Stimulated activated naive B cell treated with anti-CD40 and anti-IgM and Interleukin-4, amounts not matched to agents 10 μg/mL and 1 μg/mL and 100 μg/mL, for 72 hours (primary cell): ENCODE results near the gene FCHSD2.
"Not testable (repeated sequence)": the region's sequence is repeated elsewhere in the genome, so short reads cannot be mapped to it uniquely, and the experiment has no call there.

ENCODE experiments used
- ATAC-seq, 2 donors: fragments of 150-1000 bp; cut with Tn5 transposase; replicated peaks; 2 replicates each; pipeline ENCODE4 v1.10.0; 2021; ENCODE audit warnings: moderate library complexity in 1 of 2
- DNase-seq: peaks from one replicate; pipeline ENCODE4 v3.0.0; 2021
- H3K27ac Mint-ChIP-seq: one replicate; pipeline ENCODE4 v1.8.0; 2022; ENCODE audit warnings: mild to moderate bottlenecking, mixed read lengths
- H3K27me3 Mint-ChIP-seq, 2 donors: one replicate each; pipeline ENCODE4 v1.8.0; 2022; ENCODE audit warnings: mixed read lengths in 2 of 2
- H3K36me3 Mint-ChIP-seq, 2 donors: one replicate each; pipeline ENCODE4 v1.8.0; 2022; ENCODE audit warnings: mixed read lengths in 2 of 2, mild to moderate bottlenecking in 1 of 2
- H3K4me1 Mint-ChIP-seq, 2 donors: one replicate each; pipeline ENCODE4 v1.8.0; 2022; ENCODE audit warnings: mixed read lengths in 2 of 2, mild to moderate bottlenecking in 1 of 2
- H3K4me3 Mint-ChIP-seq, 2 donors: one replicate each; pipeline ENCODE4 v1.8.0; 2022; ENCODE audit warnings: mild to moderate bottlenecking in 2 of 2, mixed read lengths in 2 of 2, moderate library complexity in 1 of 2
- H3K9me3 Mint-ChIP-seq, 2 donors: one replicate each; pipeline ENCODE4 v1.8.0; 2022; ENCODE audit warnings: mixed read lengths in 2 of 2, mild to moderate bottlenecking in 1 of 2

FCHSD2 gene

DNA sequence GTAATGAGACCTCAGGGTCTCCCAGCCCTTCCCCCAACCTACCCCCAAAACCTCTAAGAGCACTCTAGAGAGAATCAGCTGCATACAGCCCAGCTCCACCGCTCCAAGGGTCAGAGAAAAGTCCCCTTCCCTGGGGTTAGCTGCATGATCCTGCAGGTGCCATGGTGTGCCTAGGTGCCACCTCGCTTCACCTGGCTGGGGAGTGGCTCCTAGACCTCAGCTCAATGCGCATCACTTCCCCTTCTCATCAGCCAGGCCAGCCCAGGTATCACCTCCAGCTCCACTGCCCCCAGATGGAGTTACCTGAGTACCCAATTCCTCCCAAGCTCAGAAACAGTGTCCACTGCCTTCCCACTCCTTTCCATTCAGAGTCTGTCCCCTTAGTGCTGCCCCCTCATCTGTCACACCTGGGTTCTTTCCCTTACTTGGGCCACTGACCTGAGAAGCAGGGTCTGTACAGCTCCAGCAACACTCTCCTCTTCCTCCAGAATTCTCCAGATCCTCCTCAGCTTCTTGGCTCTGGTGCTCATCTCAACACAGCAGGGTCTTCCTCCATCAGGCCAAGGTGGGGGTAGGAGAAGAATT lies 349.6 kb downstream of the FCHSD2 start:
- peaks cover 27 to 53% of the 10 kb centered on the region in 2 donors for H3K4me1 Mint-ChIP-seq
- no peaks in the 10 kb centered on the region for H3K27me3 Mint-ChIP-seq
- ATAC-seq, result no peak
- no peak for DNase-seq
- peak overlapping the region; percentile 100 for H3K27ac Mint-ChIP-seq
- H3K4me3 Mint-ChIP-seq, result no peak overlapping the region
- no peaks in the 10 kb centered on the region for H3K36me3 Mint-ChIP-seq
- no peaks in the 10 kb centered on the region for H3K9me3 Mint-ChIP-seq

DNA sequence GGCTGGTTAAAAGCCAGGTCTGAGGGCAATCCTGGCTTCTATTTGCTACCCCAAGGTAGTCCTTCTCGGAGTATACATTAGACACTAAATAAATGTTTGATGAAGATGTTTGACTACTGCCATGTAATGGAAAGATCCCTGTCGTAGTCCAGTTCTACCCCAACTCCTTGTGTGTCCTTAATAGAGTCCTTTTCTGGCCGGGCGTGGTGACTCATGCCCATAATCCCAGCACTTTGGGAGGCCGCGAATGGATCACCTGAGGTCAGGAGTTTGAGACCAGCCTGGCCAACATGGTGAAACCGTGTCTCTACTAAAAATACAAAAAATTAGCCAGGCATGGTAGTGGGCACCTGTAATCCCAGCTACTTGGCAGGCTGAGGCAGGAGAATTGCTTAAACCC lies 350.9 kb downstream of the FCHSD2 start:
- DNase-seq, H3K4me3 Mint-ChIP-seq, H3K27me3 Mint-ChIP-seq, H3K27ac Mint-ChIP-seq, H3K9me3 Mint-ChIP-seq, ATAC-seq, H3K36me3 Mint-ChIP-seq: not testable (repeated sequence)
- H3K4me1 Mint-ChIP-seq, result peaks cover 34 to 65% of the 10 kb centered on the region in 2 donors

DNA sequence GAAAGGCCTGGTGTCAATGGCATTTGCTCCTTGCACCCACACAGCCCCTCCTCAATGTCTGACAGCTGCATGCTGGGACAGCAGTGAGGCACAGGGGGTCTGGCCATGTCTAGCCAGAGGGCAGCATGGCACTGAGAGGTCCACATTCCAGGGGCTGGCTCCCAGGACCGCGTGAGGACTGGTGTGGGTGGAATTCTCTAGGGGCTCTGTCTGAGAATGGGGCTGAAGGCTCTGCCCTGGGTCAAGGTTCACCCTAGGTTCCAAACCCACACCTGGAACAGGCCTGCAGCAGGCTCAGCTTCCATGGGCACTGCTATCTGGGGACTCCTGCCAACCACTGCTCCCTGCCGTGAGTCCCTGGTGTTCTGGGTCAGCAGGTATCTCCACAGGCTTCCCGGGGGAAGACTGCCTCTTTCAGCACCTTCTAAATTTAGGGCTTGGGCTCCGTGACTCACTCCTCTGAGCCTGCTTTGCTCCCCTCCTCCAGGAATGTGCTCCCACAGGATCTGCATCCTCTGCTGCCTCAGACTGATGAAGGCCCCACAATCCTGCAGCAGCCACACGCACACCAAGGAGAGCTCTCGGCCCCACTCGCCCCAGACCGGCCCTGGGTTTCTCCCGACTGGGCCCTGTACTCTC lies 352.5 kb downstream of the FCHSD2 start:
- no peak for ATAC-seq
- DNase-seq, result no peak
- Mint-ChIP-seq H3K4me1 (peaks cover 32 to 65% of the 10 kb centered on the region in 2 donors), H3K4me3 (no peak overlapping the region), H3K9me3 (no peaks in the 10 kb centered on the region), H3K27ac (no peak overlapping the region), H3K27me3 (no peaks in the 10 kb centered on the region), H3K36me3 (no peaks in the 10 kb centered on the region)

DNA sequence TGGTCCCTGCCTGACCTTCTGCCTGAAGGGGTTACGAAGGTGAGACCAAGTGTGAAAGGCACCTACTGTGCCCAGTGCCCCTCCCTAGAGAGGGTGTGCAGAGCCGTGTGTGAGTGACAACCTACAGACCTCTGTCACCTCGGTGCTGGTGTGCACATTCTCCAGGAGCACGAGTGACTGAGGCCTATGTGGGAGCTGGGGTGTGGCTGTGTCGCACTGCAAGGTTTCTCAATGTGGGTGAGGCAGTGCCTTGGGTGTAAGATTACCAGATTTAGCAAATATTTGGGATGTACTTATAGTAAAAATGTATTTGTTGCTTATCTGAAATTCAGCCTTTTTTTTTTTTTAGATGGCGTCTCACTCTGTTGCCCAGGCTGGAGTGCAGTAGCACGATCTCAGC lies 353.9 kb downstream of the FCHSD2 start:
- H3K27me3 Mint-ChIP-seq, result no peaks in the 10 kb centered on the region
- no peaks in the 10 kb centered on the region for H3K36me3 Mint-ChIP-seq
- no peak for ATAC-seq
- no peak for DNase-seq
- peaks cover 27 to 54% of the 10 kb centered on the region in 2 donors for H3K4me1 Mint-ChIP-seq
- H3K4me3 Mint-ChIP-seq, result peak overlapping the region; percentile 37 to 41
- H3K9me3 Mint-ChIP-seq, result no peaks in the 10 kb centered on the region
- H3K27ac Mint-ChIP-seq, result peak overlapping the region; percentile 87

DNA sequence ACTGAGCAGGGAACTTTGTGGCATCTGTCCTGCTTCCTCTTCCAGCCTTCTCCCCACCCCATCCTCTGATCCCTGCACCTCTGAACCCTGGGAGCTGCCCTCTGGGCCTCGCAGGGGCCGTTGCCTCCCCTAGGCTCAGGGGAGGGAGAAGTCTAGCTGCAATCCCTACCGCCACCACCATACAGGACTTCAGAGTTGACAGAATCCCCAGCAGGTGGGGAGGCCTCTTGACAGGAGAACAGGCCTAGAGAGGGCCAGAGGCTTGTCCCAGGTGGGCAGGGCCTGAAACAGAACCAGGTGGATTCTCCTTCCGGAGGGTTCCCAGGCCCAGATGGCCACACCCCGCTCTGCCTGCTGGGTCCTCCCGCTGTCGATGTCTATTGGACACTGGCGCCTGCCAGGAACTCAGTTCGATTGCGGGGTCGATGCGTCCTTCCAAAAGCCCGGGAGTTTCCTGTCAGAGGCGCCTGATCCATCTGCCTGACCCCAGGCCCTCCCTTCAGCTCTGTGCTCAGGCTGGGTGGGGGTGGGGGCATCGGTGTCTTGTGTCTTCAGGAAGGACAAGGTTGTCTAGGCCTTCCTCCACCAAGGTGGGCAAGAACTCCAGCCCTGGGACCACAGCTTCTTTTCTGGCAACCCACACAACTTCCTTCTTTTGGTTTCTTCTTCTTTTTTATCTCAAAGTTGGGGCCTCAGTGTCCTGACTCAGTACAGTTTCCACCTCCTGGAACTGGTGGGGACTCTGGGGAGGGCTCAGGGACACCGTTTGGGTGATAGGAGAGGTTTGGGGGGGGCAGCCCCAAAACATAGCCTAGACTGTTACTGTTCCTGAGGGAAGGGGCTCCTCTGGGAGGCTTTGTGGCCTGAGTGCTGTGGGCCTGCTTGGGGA lies 354.7 kb downstream of the FCHSD2 start:
- DNase-seq, result peak; percentile 33
- H3K4me1 Mint-ChIP-seq, result peaks cover 25 to 53% of the 10 kb centered on the region in 2 donors
- peak; percentile 82 to 86 for ATAC-seq
- no peaks in the 10 kb centered on the region for H3K27me3 Mint-ChIP-seq
- H3K4me3 Mint-ChIP-seq, result peak overlapping the region; percentile 12 to 34
- no peaks in the 10 kb centered on the region for H3K36me3 Mint-ChIP-seq
- H3K9me3 Mint-ChIP-seq, result no peaks in the 10 kb centered on the region
- H3K27ac Mint-ChIP-seq, result peak overlapping the region; percentile 87
